K562 (cell line): ENCODE measurements around the gene CCDC74B. TPM values are rescaled to one million over a fixed set of nuclear protein-coding genes. Genes with fewer than 3 reads are reported as not detected.
"Not testable (repeated sequence)": the region's sequence is repeated elsewhere in the genome, so short reads cannot be mapped to it uniquely, and the experiment has no call there.

Source experiments
- ATAC-seq: fragments of 200-7000 bp; cut with Tn5 transposase; 3 replicates; pipeline ENCODE4 v1.9.1; 2020; ENCODE audit warnings: moderate library complexity
- BruUV-seq: library from RNA; stranded (reverse); fragments of 400-500 nt; replicated peaks from 2 replicates; lab custom pipeline; 2021; lab: Mats Ljungman, UMichigan
- CTCF ChIA-PET: fragments of 300-600 bp; formaldehyde crosslinking; extraction: SDS; loops from one replicate; lab custom pipeline; 2021; ENCODE audit warnings: low intra/inter-chr PET ratio; lab: Yijun Ruan, JAX
- POLR2A ChIA-PET: fragments of 300-600, 350-650 bp; sonication (Branson Sonifier 250); formaldehyde crosslinking; extraction: SDS; loops from one replicate; lab custom pipeline; 2021; ENCODE audit warnings: antibody characterized with exemption, inconsistent platforms; lab: Yijun Ruan, JAX
- DNase-seq, 4 experiments: peaks; one replicate each; pipeline versions ENCODE4 v3.0.0 to v3.0.0-alpha.2; 2011 to 2018; ENCODE audit warnings: low spot score in 3 of 4, mixed read lengths in 3 of 4; ENCODE audit errors: extremely low read depth in 1 of 4
- FAIRE-seq: peaks from 2 replicates; lab custom pipeline; 2011; peaks lifted over from hg19 to GRCh38; lab: Jason Lieb, UNC
- H2AFZ ChIP-seq: 2 replicates; pipeline ENCODE4 v1.6.0; 2011; ENCODE audit warnings: low read depth, low read length, control low read depth, inconsistent platforms
- H3K27ac ChIP-seq: fragments of 200-600 bp; 3 replicates; pipeline ENCODE4 v1.8.0; 2011; ENCODE audit warnings: low read depth, mild to moderate bottlenecking, control low read depth, inconsistent platforms, low read length, moderate library complexity, mixed read lengths; ENCODE audit errors: extremely low read depth
- H3K27me3 ChIP-seq, 2 experiments: fragments of 300-600 bp in 1 of 2; 2 replicates in 1 of 2; 3 replicates in 1 of 2; pipeline versions ENCODE4 v1.6.0 to v1.8.0; 2011; ENCODE audit warnings: inconsistent platforms in 2 of 2, low read length in 2 of 2, mild to moderate bottlenecking in 1 of 2, mixed read lengths in 1 of 2, moderate library complexity in 1 of 2; ENCODE audit not compliant: control insufficient read depth in 2 of 2, insufficient read depth in 2 of 2
- H3K36me3 ChIP-seq: fragments of 300-600 bp; 3 replicates; pipeline ENCODE4 v1.8.0; 2011; ENCODE audit warnings: mild to moderate bottlenecking, low read length, inconsistent platforms; ENCODE audit not compliant: control insufficient read depth, insufficient read depth
- H3K4me1 ChIP-seq, 2 experiments: fragments of 200-600 bp in 1 of 2; replicated peaks in 1 of 2; 2 replicates in 1 of 2; 3 replicates in 1 of 2; pipeline versions ENCODE4 v1.5.1 to v1.8.0; 2011; ENCODE audit warnings: inconsistent platforms in 2 of 2, low read length in 2 of 2, mild to moderate bottlenecking in 1 of 2, mixed read lengths in 1 of 2, moderate library complexity in 1 of 2; ENCODE audit not compliant: control insufficient read depth in 2 of 2, insufficient read depth in 2 of 2
- H3K4me2 ChIP-seq: 2 replicates; pipeline ENCODE4 v1.6.1; 2011; ENCODE audit warnings: low read length, control low read depth, inconsistent platforms, mixed read lengths; ENCODE audit not compliant: insufficient read depth
- H3K4me3 ChIP-seq: fragments of 200-600 bp; sonication (generic), shearing (Covaris generic); 2 replicates; pipeline ENCODE4 v1.5.1; 2016; ENCODE audit warnings: control low read depth, inconsistent platforms
- H3K79me2 ChIP-seq: fragments of 200-600 bp; 3 replicates; pipeline ENCODE4 v1.8.0; 2011; ENCODE audit warnings: low read length, inconsistent platforms; ENCODE audit not compliant: control insufficient read depth, insufficient read depth
- H3K9ac ChIP-seq, 2 experiments: 2 replicates each; pipeline versions ENCODE4 v1.6.0 to v1.6.1; 2011; ENCODE audit warnings: low read depth in 2 of 2, low read length in 2 of 2, control low read depth in 1 of 2, inconsistent platforms in 1 of 2, mild to moderate bottlenecking in 1 of 2, mixed read lengths in 1 of 2; ENCODE audit not compliant: insufficient read depth in 1 of 2
- H3K9me1 ChIP-seq: one replicate; pipeline ENCODE4 v1.6.0; 2011; ENCODE audit warnings: inconsistent platforms, mild to moderate bottlenecking, low read length, moderate library complexity; ENCODE audit not compliant: control insufficient read depth, insufficient read depth
- H3K9me3 ChIP-seq: replicated peaks from 2 replicates; pipeline ENCODE4 v1.5.1; 2011; ENCODE audit warnings: low read depth, low read length, inconsistent platforms; ENCODE audit not compliant: control insufficient read depth, insufficient read depth
- H4K20me1 ChIP-seq: replicated peaks from 2 replicates; pipeline ENCODE4 v1.6.1; 2011; ENCODE audit warnings: low read length, inconsistent platforms, mixed read lengths; ENCODE audit not compliant: control insufficient read depth, insufficient read depth
- DIDO1 ChIP-seq: fragments of 450-650 bp; IDR thresholded peaks from 2 replicates; pipeline ENCODE4 v1.6.1; 2016; ENCODE audit warnings: low read depth, missing biosample characterization, missing genetic modification characterization
- KLF1 ChIP-seq: fragments of 450-650 bp; IDR thresholded peaks from 2 replicates; pipeline ENCODE4 v1.6.1; 2016; ENCODE audit warnings: missing genetic modification characterization, missing compliant biosample characterization
- POLR2A ChIP-seq: fragments of 450-650 bp; conservative IDR thresholded peaks from 2 replicates; pipeline ENCODE4 v1.6.1; 2016
- RBFOX2 ChIP-seq: fragments of 200-400 bp; formaldehyde crosslinking; IDR thresholded peaks from 2 replicates; pipeline ENCODE4 v1.6.1; 2017; ENCODE audit warnings: low read depth, mild to moderate bottlenecking, low read length, moderate library complexity
- ZNF121 ChIP-seq: sonication (generic); formaldehyde crosslinking; conservative IDR thresholded peaks from 2 replicates; pipeline ENCODE4 v1.8.0; 2022; ENCODE audit warnings: missing genetic modification reagents
- ZNF239 ChIP-seq: fragments of 250-450 bp; sonication (Bioruptor Pico); IDR thresholded peaks from 2 replicates; pipeline ENCODE4 v1.4.0; 2020; ENCODE audit warnings: mild to moderate bottlenecking
- ZNF695 ChIP-seq: fragments of 450-650 bp; formaldehyde crosslinking; IDR thresholded peaks from 2 replicates; pipeline ENCODE4 v1.4.0; 2020; ENCODE audit warnings: mild to moderate bottlenecking, moderate library complexity
- WGBS: fragments of 100-300 bp; shearing (Covaris generic); methylation state at CpG from one replicate; pipeline ENCODE4 v1.1.6; 2016; ENCODE audit warnings: low coverage, mixed read lengths; ENCODE audit not compliant: insufficient coverage; ENCODE audit errors: missing lambda C conversion rate; 5-methylcytosine and 5-hydroxymethylcytosine counted together
- in situ Hi-C: fragments of 300-500 bp; cut with MboI; formaldehyde crosslinking; loops from 4 replicates; pipeline ENCODE4 v1.15.0; 2018; ENCODE audit warnings: inconsistent platforms, mixed read lengths
- intact Hi-C: fragments of 100-400 bp; cut with micrococcal nuclease; formaldehyde crosslinking; loops from 2 replicates; pipeline ENCODE4 v1.14.2; 2022
- polyA plus RNA-seq, 8 experiments: library from polyadenylated mRNA; depleted of rRNA in 4 of 8; stranded (reverse) in 5 of 8; unstranded in 3 of 8; fragments of >200 nt; fragmentation: Nextera tagmentation in 2 of 8; fragmentation: Illumina TruSeq in 1 of 8; extraction: Ambion mirVana in 2 of 8; extraction: Trizol in 1 of 8; gene quantifications; 2 replicates each; pipeline versions ENCODE4 v1.2.1 to v1.2.3, GENCODE V29; 2011 to 2014; ENCODE audit warnings: inconsistent platforms in 1 of 8, missing spikeins in 1 of 8
- total RNA-seq, 7 experiments: library from RNA; depleted of rRNA in 6 of 7; stranded (reverse); fragments of >200 nt in 6 of 7; fragmentation: Illumina TruSeq in 2 of 7; extraction: Trizol in 2 of 7; gene quantifications; 2 replicates each; pipeline versions ENCODE4 v1.2.1 to v1.2.3, GENCODE V29; 2011 to 2021; ENCODE audit warnings: low replicate concordance in 1 of 7

The CCDC74B gene
- total and polyA plus RNA-seq, 9 of the 15 experiments (the other 6 are each of a cell fraction or from before 2014, with no cell fraction given), result 0.04 to 1.5 (median 0.52) TPM; not detected in 1

DNA sequence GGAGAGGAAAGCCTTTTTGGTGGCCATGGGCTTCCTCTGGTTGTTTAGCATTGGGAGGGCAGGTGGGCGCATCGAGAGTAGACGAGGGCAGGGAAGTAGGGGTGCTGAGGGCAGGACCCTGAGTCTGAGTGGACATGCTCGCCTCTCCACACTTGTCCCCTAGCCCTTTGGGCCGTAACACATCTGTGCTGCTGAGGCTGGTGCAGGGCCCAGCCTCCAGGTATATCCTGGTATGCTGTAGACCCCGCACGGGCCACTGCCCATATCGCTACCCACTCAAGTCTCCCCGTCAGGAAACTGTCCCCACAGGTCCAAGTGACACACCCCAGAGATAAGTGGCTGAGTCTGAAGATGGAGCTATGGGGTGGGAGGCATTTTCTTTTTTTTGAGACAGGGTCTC lies 13.7 kb upstream of the CCDC74B start:
- no peaks in the 10 kb centered on the region for H3K27me3 ChIP-seq

DNA sequence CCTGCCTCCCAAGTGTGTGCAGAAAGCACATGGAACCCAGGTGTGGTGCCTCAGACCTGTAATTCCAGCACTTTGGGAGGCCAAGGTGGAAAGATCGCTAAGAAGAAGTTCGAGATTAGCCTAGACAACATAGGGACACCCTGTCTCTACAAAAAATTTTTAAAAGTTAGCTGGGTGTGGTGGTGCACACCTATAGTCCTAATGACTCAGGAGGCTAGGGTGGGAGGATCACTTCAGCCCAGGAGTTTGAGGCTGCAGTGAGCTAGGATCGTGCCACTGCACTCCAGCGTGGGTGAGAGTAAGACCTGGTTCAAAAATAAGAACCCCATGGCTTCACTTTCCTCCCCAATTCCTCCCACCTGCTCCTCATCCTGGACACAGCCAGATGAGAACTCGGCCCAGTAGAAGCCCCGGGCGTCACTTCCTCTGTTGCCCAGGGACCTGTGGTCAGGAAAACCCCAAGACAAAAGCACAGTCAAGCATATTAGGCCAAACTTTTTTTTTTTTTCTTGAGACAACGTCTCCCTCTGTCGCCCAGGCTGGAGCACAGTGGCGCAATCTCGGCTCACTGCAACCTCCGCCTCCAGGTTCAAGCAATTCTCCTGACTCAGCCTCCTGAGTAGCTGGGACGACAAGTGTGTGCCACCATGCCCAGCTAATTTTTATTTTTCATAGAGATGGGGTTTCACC lies 13.1 kb upstream of the CCDC74B start:
- in situ Hi-C loops, H3K4me2 ChIP-seq, POLR2A ChIA-PET, DNase-seq, H3K9me1 ChIP-seq, H2AFZ ChIP-seq, H3K27me3 ChIP-seq, BruUV-seq, H3K4me3 ChIP-seq, CTCF ChIA-PET, H3K9ac ChIP-seq, H3K27ac ChIP-seq, H3K79me2 ChIP-seq, H4K20me1 ChIP-seq, ATAC-seq, FAIRE-seq, H3K9me3 ChIP-seq: not testable (repeated sequence)
- peaks cover 60% of the 10 kb centered on the region; the same call in 1 of the 3 replicates for H3K36me3 ChIP-seq
- H3K4me1 ChIP-seq, result peaks cover 0 to 42% of the 10 kb centered on the region in 2 experiments; a peak in 3 of 5 replicates
- WGBS, result 84% methylated on average over 9 of the region's 13 CpGs
- intact Hi-C loops, result loop anchor here (2.0 kb wide), 1 partner anchor 175 kb away; no protein-coding TSS in a partner anchor

More for the DNA sequence above, 13.7 kb upstream of the CCDC74B start:
- H3K4me1 ChIP-seq, result peaks cover 0 to 43% of the 10 kb centered on the region in 2 experiments; a peak in 3 of 5 replicates
- CTCF ChIA-PET, result no interaction called here
- H3K36me3 ChIP-seq, result peaks cover 60% of the 10 kb centered on the region; the same call in 1 of the 3 replicates
- FAIRE-seq, result no peak
- POLR2A ChIA-PET, result no interaction called here
- H3K27ac ChIP-seq, result no peak overlapping the region
- DNase-seq, result no peak
- intact Hi-C loops (no loop called here), in situ Hi-C loops (no loop called here)
- TF ChIP-seq KLF1 (tag) (no peak), RBFOX2 (0 out of 2 replicates have a peak, but pooled peaks have one; percentile 17), ZNF695 (CRISPR knock-in tag) (no peak), POLR2A (peak; percentile 25; the same call in 1 of the 2 replicates), DIDO1 (tag) (no peak), ZNF121 (CRISPR knock-in tag) (no peak), ZNF239 (CRISPR knock-in tag) (no peak)
- WGBS, result 90% methylated on average over 9 of the region's 9 CpGs
- H3K9ac ChIP-seq, result no peak overlapping the region
- H3K9me3 ChIP-seq, result no peaks in the 10 kb centered on the region
- H3K79me2 ChIP-seq, result no peaks in the 10 kb centered on the region
- no TSS peak for BruUV-seq
- H3K4me2 ChIP-seq, result no peak overlapping the region
- H3K4me3 ChIP-seq, result no peak overlapping the region
- no peaks in the 10 kb centered on the region for H3K9me1 ChIP-seq
- no peak overlapping the region for H2AFZ ChIP-seq
- ATAC-seq, result no peak
- H4K20me1 ChIP-seq, result no peaks in the 10 kb centered on the region; the same call in 1 of the 2 replicates
